22Rv1 (cell line): ENCODE data around the gene SPATA6.

Experiments used
- H3K27ac ChIP-seq: fragments of 450-650 bp; 2 replicates; pipeline ENCODE4 v1.5.1; 2017
- CTCF ChIP-seq: fragments of 450-650 bp; IDR thresholded peaks from 2 replicates; pipeline ENCODE4 v1.5.1; 2017; ENCODE audit warnings: mild to moderate bottlenecking
- ZFX ChIP-seq: fragments of 450-650 bp; IDR thresholded peaks from 2 replicates; pipeline ENCODE4 v1.6.1; 2017; ENCODE audit warnings: antibody characterized with exemption, borderline replicate concordance

SPATA6 gene

GRCh38 chr1:48250572-48250971, 221.4 kb downstream of the SPATA6 start:
- no peak for TF ChIP-seq ZFX
- no peak for TF ChIP-seq CTCF

GRCh38 chr1:48249868-48250267, 222.1 kb downstream of the SPATA6 start:
- TF ChIP-seq ZFX, result no peak
- TF ChIP-seq CTCF, result peak; percentile 26; the same call in 1 of the 2 replicates
- H3K27ac ChIP-seq, result no peak overlapping the region; the same call in 1 of the 2 replicates

More at GRCh38 chr1:48250572-48250971, 221.4 kb downstream of the SPATA6 start:
- peak overlapping the region; percentile 62 for H3K27ac ChIP-seq

- H3K27ac ChIP-seq, result no peak overlapping the region
- TF ChIP-seq CTCF (no peak), ZFX (no peak)
Observed at GRCh38 chr1:48248356-48248755, 223.6 kb downstream of the SPATA6 start.

- H3K27ac ChIP-seq, result peak overlapping the region; percentile 33; the same call in 1 of the 2 replicates
- no peak for TF ChIP-seq ZFX
Observed at GRCh38 chr1:48246727-48247126, 225.3 kb downstream of the SPATA6 start.
